ENCODE measurements around the gene PCSK2. TPM values are rescaled to one million over a fixed set of nuclear protein-coding genes. Genes with fewer than 3 reads are reported as not detected.

PCSK2 gene
- polyA plus RNA-seq, 3 donors, result not detected

- DNase-seq, result no peak
- no peaks in the 10 kb centered on the region for H4K20me1 ChIP-seq (ENCODE audit: insufficient read depth, low read length)
- H3K4me1 ChIP-seq (ENCODE audit: control insufficient read depth in 1 of 2, insufficient read depth in 2 of 2, low read length in 2 of 2), result peaks cover 10 to 12% of the 10 kb centered on the region in 2 donors
- H3K4me2 ChIP-seq (replicated peaks; ENCODE audit: extremely low read depth, low read length, poor library complexity, severe bottlenecking), result no peak overlapping the region
- Mint-ChIP-seq H3K4me3 (peak overlapping the region; percentile 55 to 76), H3K27me3 (ENCODE audit: low read depth in 3 of 3) (peaks cover 19 to 23% (median 22%) of the 10 kb centered on the region in 3 donors), H3K27ac (no peak overlapping the region), H3K9me3 (peaks cover 0 to 5% (median 0%) of the 10 kb centered on the region in 7 donors), H3K36me3 (no peaks in the 10 kb centered on the region), H3K4me1 (peaks cover 13% of the 10 kb centered on the region)
- H3K27me3 ChIP-seq (ENCODE audit: control insufficient read depth in 2 of 2, insufficient read depth in 2 of 2, low read length in 2 of 2), result peaks cover 10 to 20% of the 10 kb centered on the region in 2 donors
- no peak overlapping the region for H3K9ac ChIP-seq (ENCODE audit: insufficient read depth, low read length, poor library complexity, severe bottlenecking)
- WGBS (ENCODE audit: insufficient coverage), result 98% methylated on average over 3 of the region's 7 CpGs
- no peaks in the 10 kb centered on the region for H3K79me2 ChIP-seq (ENCODE audit: insufficient read depth, low read length)
- no peaks in the 10 kb centered on the region for H3K36me3 ChIP-seq (replicated peaks in 1 of 2; ENCODE audit: control insufficient read depth in 1 of 2, insufficient read depth in 2 of 2, low read length in 2 of 2)
- TF ChIP-seq CTCF (IDR thresholded peaks at IDR 0.05), result no peak
- intact Hi-C loops (cut with micrococcal nuclease), result loop anchor here in 1 of 2 donors (10.0 kb wide), 1 partner anchor 365 kb away; no protein-coding TSS in a partner anchor
- no peak overlapping the region for H2AFZ ChIP-seq (ENCODE audit: insufficient read depth, low read depth, low read length, poor library complexity, severe bottlenecking)
- H3K9me3 ChIP-seq (replicated peaks in 1 of 2; ENCODE audit: control insufficient read depth in 1 of 2, insufficient read depth in 1 of 2, low read length in 2 of 2), result peaks cover 0 to 7% of the 10 kb centered on the region in 2 donors
- H3K27ac ChIP-seq (ENCODE audit: low read depth in 1 of 2, low read length in 2 of 2), result no peak overlapping the region
- no peak overlapping the region for H3K4me3 ChIP-seq (replicated peaks in 1 of 3; ENCODE audit: low read depth in 2 of 3, low read length in 3 of 3)
Measured at GRCh38 chr20:17530153-17530552, 303.3 kb downstream of the PCSK2 start.

DNA sequence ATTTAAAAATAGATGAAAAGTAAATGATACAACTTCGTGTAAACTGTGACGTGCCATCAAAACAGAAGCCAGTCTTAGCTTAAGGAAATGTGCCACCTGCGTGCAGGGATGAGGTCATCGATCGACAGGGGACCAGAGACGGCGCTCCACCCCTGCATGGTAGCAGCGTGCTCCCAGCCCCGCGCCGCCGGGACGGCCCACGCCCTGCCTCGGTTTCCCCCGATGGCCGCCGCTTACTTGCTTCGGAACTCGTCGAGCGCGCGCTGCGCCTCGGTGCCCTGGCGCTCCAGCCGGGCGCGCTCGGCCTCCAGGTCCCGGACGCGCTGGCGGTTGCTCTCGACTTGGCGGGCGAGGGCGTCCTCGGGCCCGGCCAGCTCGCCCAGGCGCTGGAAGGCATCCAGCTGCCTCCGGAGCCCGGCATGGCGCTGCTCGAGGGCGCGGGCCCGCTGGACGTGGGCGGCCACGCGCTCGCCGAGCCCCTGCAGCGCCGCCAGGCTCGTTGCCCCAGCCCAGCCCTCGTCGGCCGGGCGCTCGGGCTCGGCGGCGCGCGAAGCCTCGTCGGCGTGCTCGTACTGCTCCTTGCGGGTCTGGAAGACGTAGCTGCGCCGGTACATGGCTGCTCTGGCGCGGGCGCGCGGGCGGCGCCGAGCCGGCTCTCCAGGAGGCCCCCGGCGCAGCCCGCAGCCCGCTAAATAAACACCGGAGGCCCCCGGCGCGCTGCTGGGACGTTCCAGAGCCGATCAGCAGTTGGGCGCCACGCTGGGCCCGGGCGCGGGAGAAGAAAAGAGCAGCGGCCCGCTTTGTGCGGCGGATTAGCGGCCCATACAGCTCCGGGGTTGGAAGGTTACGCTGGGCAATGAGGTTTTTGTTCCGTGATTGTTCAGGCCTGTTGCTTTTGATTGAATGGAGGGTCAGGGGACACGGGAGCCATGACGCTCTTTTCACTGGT lies 304.1 kb downstream of the PCSK2 start, which contains the start of gene BFSP1:
TSS of gene BFSP1 (minus strand) at position 664 of the 949 bp plus-strand sequence. CDS start at position 614, 50 bp downstream.
- intact Hi-C loops (cut with micrococcal nuclease), result loop anchor here in 1 of 2 donors (10.0 kb wide), 1 partner anchor 364 kb away; no protein-coding TSS in a partner anchor
- Mint-ChIP-seq H3K27me3 (ENCODE audit: low read depth in 3 of 3) (peaks cover 19 to 22% (median 19%) of the 10 kb centered on the region in 3 donors), H3K9me3 (peaks cover 0 to 5% (median 0%) of the 10 kb centered on the region in 7 donors), H3K4me1 (peaks cover 13% of the 10 kb centered on the region), H3K27ac (no peak within 1 kb of the TSS), H3K36me3 (no peaks in the 10 kb centered on the region), H3K4me3 (peak within 1 kb of the TSS; percentile 77 to 89)
- no peaks in the 10 kb centered on the region for H3K36me3 ChIP-seq (replicated peaks in 1 of 2; ENCODE audit: control insufficient read depth in 1 of 2, insufficient read depth in 2 of 2, low read length in 2 of 2)
- no peak within 1 kb of the TSS for H3K9ac ChIP-seq (ENCODE audit: insufficient read depth, low read length, poor library complexity, severe bottlenecking)
- no peak within 1 kb of the TSS for H3K27ac ChIP-seq (ENCODE audit: low read depth in 1 of 2, low read length in 2 of 2)
- WGBS (ENCODE audit: insufficient coverage), result under 1% methylated on average over 111 of the region's 111 CpGs
- DNase-seq, result no peak
- H3K4me3 ChIP-seq (replicated peaks in 1 of 3; ENCODE audit: low read depth in 2 of 3, low read length in 3 of 3), result peak within 1 kb of the TSS in 2 of 3 experiments; percentile 20 to 66
- peaks cover 10 to 20% of the 10 kb centered on the region in 2 donors for H3K27me3 ChIP-seq (ENCODE audit: control insufficient read depth in 2 of 2, insufficient read depth in 2 of 2, low read length in 2 of 2)
- peaks cover 0 to 7% of the 10 kb centered on the region in 2 donors for H3K9me3 ChIP-seq (replicated peaks in 1 of 2; ENCODE audit: control insufficient read depth in 1 of 2, insufficient read depth in 1 of 2, low read length in 2 of 2)
- H4K20me1 ChIP-seq (ENCODE audit: insufficient read depth, low read length), result no peaks in the 10 kb centered on the region
- H2AFZ ChIP-seq (ENCODE audit: insufficient read depth, low read depth, low read length, poor library complexity, severe bottlenecking), result peak within 1 kb of the TSS; percentile 78
- H3K79me2 ChIP-seq (ENCODE audit: insufficient read depth, low read length), result no peaks in the 10 kb centered on the region
- peak within 1 kb of the TSS; percentile 69 for H3K4me2 ChIP-seq (replicated peaks; ENCODE audit: extremely low read depth, low read length, poor library complexity, severe bottlenecking)
- peaks cover 10 to 12% of the 10 kb centered on the region in 2 donors for H3K4me1 ChIP-seq (ENCODE audit: control insufficient read depth in 1 of 2, insufficient read depth in 2 of 2, low read length in 2 of 2)
- no peak for TF ChIP-seq CTCF (IDR thresholded peaks at IDR 0.05)

Data from CD14-positive monocyte (primary cell).